NCI-H69 (cell line): Measurements from ENCODE around the gene DTD2.

Experiments used
- DNase-seq: peaks from one replicate; lab custom pipeline; 2025; lab: John Stamatoyannopoulos, UW

The DTD2 gene

GRCh38 chr14:31405106-31405505 is 52.2 kb downstream of the DTD2 start:
- no peak for DNase-seq

- no peak for DNase-seq
These were observed 53.6 kb downstream of the DTD2 start for GRCh38 chr14:31403707-31404106.

GRCh38 chr14:31402764-31403439 is 54.4 kb downstream of the DTD2 start:
- DNase-seq, result no peak

GRCh38 chr14:31401369-31401932 is 55.9 kb downstream of the DTD2 start:
- no peak for DNase-seq

GRCh38 chr14:31400031-31400638 is 57.2 kb downstream of the DTD2 start:
- no peak for DNase-seq
